HEK293T (cell line): ENCODE measurements around the gene MACROD2.

Source experiments
- CTCF ChIA-PET: fragments of 350-600 bp; formaldehyde crosslinking; extraction: SDS; loops from one replicate; lab custom pipeline; 2021; ENCODE audit warnings: antibody characterized with exemption, inconsistent platforms; lab: Yijun Ruan, JAX
- POLR2A ChIA-PET: fragments of 350-600 bp; formaldehyde crosslinking; extraction: SDS; loops from one replicate; lab custom pipeline; 2020; ENCODE audit warnings: antibody characterized with exemption, inconsistent platforms; lab: Yijun Ruan, JAX
- DNase-seq: peaks from one replicate; pipeline ENCODE4 v3.0.0; 2012; ENCODE audit warnings: mixed read lengths; ENCODE audit errors: extremely low spot score
- ARNT ChIP-seq: fragments of 450-650 bp; IDR thresholded peaks from 2 replicates; pipeline ENCODE4 v1.6.1; 2017; ENCODE audit warnings: mild to moderate bottlenecking
- BHLHE40 ChIP-seq: fragments of 450-650 bp; IDR thresholded peaks from 2 replicates; pipeline ENCODE4 v1.6.1; 2016; ENCODE audit warnings: mild to moderate bottlenecking, moderate library complexity, borderline replicate concordance
- CTBP1 ChIP-seq: fragments of 450-650 bp; IDR thresholded peaks from 2 replicates; pipeline ENCODE4 v1.6.1; 2016; ENCODE audit warnings: borderline replicate concordance
- ELF4 ChIP-seq: fragments of 450-650 bp; IDR thresholded peaks from 2 replicates; pipeline ENCODE4 v1.6.1; 2017; ENCODE audit warnings: antibody characterized with exemption
- FOXA1 ChIP-seq: fragments of 450-650 bp; IDR thresholded peaks from 2 replicates; pipeline ENCODE4 v1.6.1; 2016; ENCODE audit warnings: mild to moderate bottlenecking
- FOXK2 ChIP-seq: fragments of 450-650 bp; IDR thresholded peaks from 2 replicates; pipeline ENCODE4 v1.6.1; 2016; ENCODE audit warnings: mild to moderate bottlenecking
- FOXM1 ChIP-seq: fragments of 450-650 bp; IDR thresholded peaks from 2 replicates; pipeline ENCODE4 v1.6.1; 2017; ENCODE audit warnings: mild to moderate bottlenecking, borderline replicate concordance
- HDGF ChIP-seq: fragments of 450-650 bp; IDR thresholded peaks from 2 replicates; pipeline ENCODE4 v1.6.1; 2017; ENCODE audit warnings: antibody characterized with exemption, borderline replicate concordance
- L3MBTL2 ChIP-seq: fragments of 450-650 bp; conservative IDR thresholded peaks from 2 replicates; pipeline ENCODE4 v1.6.1; 2016; ENCODE audit warnings: mild to moderate bottlenecking
- LEF1 ChIP-seq: fragments of 450-650 bp; IDR thresholded peaks from 2 replicates; pipeline ENCODE4 v1.6.1; 2017; ENCODE audit warnings: mild to moderate bottlenecking, borderline replicate concordance
- NFRKB ChIP-seq: fragments of 450-650 bp; IDR thresholded peaks from 2 replicates; pipeline ENCODE4 v1.6.1; 2016; ENCODE audit warnings: mild to moderate bottlenecking, moderate library complexity
- SP1 ChIP-seq: fragments of 450-650 bp; IDR thresholded peaks from 2 replicates; pipeline ENCODE4 v1.6.1; 2017
- SUZ12 ChIP-seq: fragments of 450-650 bp; IDR thresholded peaks from 2 replicates; pipeline ENCODE4 v1.6.1; 2016; ENCODE audit warnings: mild to moderate bottlenecking
- TARDBP ChIP-seq: fragments of 450-650 bp; IDR thresholded peaks from 2 replicates; pipeline ENCODE4 v1.6.1; 2016
- ZNF384 ChIP-seq: fragments of 450-650 bp; IDR thresholded peaks from 2 replicates; pipeline ENCODE4 v1.6.1; 2016
- TF ChIP-seq, protein P1 (sequence below): fragments of 450-650 bp; IDR thresholded peaks from 2 replicates; pipeline ENCODE4 v1.6.1; 2016

MACROD2 gene

DNA sequence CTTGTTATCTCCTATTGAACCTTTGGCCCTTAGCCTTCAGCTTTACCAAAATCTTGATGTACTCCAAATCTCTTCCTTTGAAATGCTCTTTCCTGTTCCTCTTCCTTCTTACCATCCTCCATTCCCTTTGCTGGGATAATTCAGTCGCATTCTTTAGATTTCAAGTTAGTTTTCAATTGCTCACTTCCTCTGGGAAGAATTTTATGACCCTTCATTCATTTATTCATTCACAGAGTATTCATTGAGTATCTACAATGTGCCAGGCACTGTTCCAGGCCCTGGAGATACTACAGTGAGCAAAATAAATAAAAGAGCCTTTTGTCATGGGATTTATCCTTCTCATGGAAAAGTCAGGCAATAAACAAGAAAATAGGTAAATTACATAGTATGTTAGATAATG, 890.3 kb downstream of the MACROD2 start:
- no peak for DNase-seq
- ChIA-PET POLR2A (no interaction called here), CTCF (no interaction called here)
- no peak for TF ChIP-seq SUZ12
- TF ChIP-seq L3MBTL2: no peak
- no peak for TF ChIP-seq FOXK2
- no peak for TF ChIP-seq CTBP1
- no peak for TF ChIP-seq ELF4
- no peak for TF ChIP-seq TARDBP
- no peak for TF ChIP-seq ARNT
- no peak for TF ChIP-seq NFRKB
- TF ChIP-seq LEF1: no peak
- TF ChIP-seq BHLHE40: no peak
- TF ChIP-seq, protein P1, sequence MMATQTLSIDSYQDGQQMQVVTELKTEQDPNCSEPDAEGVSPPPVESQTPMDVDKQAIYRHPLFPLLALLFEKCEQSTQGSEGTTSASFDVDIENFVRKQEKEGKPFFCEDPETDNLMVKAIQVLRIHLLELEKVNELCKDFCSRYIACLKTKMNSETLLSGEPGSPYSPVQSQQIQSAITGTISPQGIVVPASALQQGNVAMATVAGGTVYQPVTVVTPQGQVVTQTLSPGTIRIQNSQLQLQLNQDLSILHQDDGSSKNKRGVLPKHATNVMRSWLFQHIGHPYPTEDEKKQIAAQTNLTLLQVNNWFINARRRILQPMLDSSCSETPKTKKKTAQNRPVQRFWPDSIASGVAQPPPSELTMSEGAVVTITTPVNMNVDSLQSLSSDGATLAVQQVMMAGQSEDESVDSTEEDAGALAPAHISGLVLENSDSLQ: no peak
- no peak for TF ChIP-seq FOXM1
- no peak for TF ChIP-seq SP1
- no peak for TF ChIP-seq FOXA1

DNA sequence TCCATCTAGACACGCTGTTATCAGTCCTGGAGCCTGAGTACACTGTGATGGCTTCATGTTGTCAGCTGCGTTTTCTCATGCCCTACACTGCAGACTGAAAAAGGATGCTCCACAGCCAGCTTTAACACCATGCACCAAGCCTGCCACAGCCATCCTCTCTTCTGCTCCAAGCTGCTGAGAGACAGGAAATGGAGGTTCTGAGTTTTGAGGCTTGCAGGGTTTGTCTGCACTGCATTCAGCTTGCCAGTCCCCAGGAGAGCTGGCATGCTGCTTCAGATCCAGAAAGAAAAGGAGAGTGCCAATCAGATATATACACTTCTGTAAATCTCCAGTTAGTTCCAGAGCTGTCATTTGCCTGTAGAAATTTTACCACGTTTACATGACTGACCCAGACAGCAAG, 892.8 kb downstream of the MACROD2 start:
- ChIA-PET POLR2A (no interaction called here), CTCF (no interaction called here)
- DNase-seq: no peak
- TF ChIP-seq LEF1 (no peak), BHLHE40 (no peak)
- TF ChIP-seq, protein P1: no peak

DNA sequence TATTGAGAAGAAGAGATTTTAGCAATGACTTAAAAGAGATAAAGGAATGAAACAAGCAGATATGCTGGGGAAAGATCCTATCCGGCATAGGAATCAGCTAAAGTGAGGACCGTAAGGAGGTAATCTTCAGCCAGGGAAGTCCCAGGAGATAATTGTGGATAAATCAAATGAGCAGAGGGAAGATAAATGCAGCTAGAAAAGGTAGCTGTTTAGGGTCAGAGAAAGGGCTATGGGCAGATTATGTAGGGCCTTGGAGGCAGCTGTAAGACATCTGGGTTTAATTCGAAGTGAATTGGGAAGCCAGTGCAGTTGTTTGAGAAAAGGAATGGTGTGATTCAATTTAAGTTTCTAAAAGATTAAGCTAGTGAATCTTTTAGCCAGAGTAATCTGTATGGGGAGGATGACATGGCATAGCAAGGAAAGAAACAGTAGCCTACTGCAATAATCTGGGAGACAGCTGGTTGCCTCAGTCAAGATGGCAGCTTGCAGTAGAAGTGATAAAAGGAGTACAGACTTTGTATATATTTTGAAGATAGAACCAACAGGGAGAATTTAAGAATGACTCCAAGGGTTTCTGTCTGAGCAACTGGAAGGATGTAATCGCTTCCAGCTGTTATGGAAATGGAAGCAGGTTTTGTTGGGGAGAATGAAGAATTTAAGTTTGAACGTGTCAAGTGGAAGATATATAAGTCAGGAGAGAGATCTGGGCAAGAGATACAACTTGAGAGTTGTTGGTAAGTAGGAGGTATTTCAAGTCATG, 894.4 kb downstream of the MACROD2 start:
- no peak for DNase-seq
- ChIA-PET CTCF (no interaction called here), POLR2A (no interaction called here)
- TF ChIP-seq ARNT (no peak), NFRKB (no peak), ELF4 (no peak), CTBP1 (no peak)
- TF ChIP-seq, protein P1: no peak

DNA sequence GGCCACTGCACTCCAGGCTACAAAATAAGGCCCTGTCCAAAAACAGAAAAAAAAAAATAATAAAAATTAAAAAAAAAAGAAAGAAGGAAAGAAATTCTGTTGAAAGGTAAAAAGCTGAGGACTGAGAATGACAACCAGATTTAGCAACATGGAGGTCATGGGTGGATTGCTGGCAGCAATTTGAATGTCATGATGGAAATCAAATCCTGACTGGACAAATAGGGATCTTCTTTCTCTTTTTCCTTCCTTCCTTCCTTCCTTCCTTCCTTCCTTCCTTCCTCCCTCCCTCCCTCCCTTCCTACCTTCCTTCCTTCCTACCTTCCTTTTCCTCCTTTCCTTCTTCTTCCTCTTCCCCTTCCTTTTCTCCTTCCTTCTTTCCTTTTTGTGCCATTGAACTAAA, 895.4 kb downstream of the MACROD2 start:
- no peak for DNase-seq
- ChIA-PET CTCF (no interaction called here), POLR2A (no interaction called here)
- TF ChIP-seq CTBP1: no peak
- TF ChIP-seq BHLHE40: no peak
- TF ChIP-seq ELF4: no peak
- TF ChIP-seq HDGF: no peak
- no peak for TF ChIP-seq NFRKB
- TF ChIP-seq SP1: no peak
- no peak for TF ChIP-seq L3MBTL2
- TF ChIP-seq, protein P1: no peak
- no peak for TF ChIP-seq ZNF384
- no peak for TF ChIP-seq FOXK2
- TF ChIP-seq FOXM1: no peak
- no peak for TF ChIP-seq FOXA1
- TF ChIP-seq ARNT: no peak
- TF ChIP-seq SUZ12: no peak

DNA sequence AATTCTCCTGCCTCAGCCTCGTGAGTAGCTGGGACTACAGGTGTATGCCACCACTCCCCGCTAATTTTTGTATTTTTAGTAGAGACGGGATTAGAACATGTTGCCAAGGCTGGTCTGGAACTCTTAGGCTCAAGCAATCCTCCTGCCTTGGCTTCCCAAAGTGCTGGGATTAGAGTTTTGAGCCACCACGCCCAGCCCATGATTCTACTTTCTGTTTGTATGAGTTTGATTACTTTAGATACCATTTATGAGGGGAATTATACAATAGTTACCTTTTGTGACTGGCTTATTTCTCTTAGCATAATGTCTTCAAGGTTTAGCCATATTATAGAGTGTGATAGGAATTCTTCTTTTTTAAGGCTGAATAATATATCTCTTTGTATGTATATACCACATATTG, 897.5 kb downstream of the MACROD2 start:
- ChIA-PET POLR2A (no interaction called here), CTCF (no interaction called here)
- TF ChIP-seq BHLHE40: no peak
- TF ChIP-seq SP1: no peak
- TF ChIP-seq LEF1: no peak
- no peak for TF ChIP-seq TARDBP
- no peak for TF ChIP-seq ZNF384
- no peak for TF ChIP-seq SUZ12
- TF ChIP-seq ARNT: no peak
- no peak for TF ChIP-seq CTBP1
- TF ChIP-seq NFRKB: no peak
- TF ChIP-seq HDGF: no peak
- TF ChIP-seq ELF4: no peak
- no peak for DNase-seq

DNA sequence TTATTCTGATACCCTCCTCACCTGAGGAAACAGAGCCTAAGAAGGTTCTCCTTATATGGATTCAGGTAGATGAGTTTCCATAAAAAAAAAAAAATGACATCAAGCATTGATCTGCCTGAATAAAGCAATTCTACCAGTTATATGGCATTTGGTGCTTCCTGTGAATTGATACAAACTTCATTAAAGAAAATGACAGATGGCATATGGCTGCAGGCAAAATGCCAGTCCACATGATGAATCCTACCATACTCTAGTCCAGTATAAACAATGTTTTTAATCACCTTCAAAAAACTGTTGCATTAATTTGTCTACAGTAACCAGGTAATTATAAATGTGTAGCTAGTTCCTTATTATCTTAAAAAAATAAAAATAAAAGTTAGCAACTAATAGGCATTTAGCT, 901.3 kb downstream of the MACROD2 start:
- POLR2A ChIA-PET: no interaction called here
- CTCF ChIA-PET: no interaction called here
- TF ChIP-seq HDGF: no peak
- no peak for TF ChIP-seq BHLHE40
- no peak for TF ChIP-seq FOXA1
- no peak for TF ChIP-seq ELF4
- no peak for TF ChIP-seq LEF1
- TF ChIP-seq NFRKB: no peak
- no peak for TF ChIP-seq L3MBTL2
- TF ChIP-seq FOXK2: no peak
- DNase-seq: no peak
